ENCODE results near the gene SLC16A12. TPM values are rescaled to one million over a fixed set of nuclear protein-coding genes. Genes with fewer than 3 reads are reported as not detected.
"Not testable (repeated sequence)": the region's sequence is repeated elsewhere in the genome, so short reads cannot be mapped to it uniquely, and the experiment has no call there.

Gene SLC16A12
- total RNA-seq, 1 donor from 2014 or later = 0.75 TPM

DNA sequence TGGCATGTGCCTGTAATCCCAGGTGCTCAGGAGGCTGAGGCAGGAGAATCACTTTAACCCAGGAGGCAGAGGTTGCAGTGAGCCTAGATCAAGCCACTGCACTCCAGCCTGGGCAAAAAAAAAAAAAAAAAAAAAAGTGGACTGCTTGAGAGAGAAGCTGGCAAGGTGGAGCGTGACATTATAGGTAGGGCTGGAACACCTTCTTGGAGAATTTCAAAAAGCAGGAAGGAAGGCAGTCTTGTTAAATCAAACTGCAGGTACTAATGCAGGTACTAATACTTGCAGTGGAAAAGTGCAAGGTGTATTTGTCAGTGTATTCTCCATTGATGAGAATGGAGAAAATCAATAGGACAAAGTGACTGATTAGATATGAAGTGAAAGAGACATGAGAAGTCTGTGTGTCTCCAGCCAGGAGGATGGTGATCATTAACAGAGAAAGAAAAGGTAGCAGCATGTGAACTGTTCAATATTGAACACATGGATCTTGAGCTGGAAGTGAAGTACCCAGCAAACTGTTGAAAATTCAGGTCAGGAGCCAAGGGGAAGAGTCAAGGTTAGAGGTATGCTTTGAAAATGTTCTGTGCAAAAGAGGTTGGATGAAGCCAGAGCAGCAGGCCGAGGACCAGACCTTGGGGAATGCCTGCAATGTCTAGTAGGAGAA lies 12.6 kb upstream of the SLC16A12 start:
- TF ChIP-seq, protein P1, sequence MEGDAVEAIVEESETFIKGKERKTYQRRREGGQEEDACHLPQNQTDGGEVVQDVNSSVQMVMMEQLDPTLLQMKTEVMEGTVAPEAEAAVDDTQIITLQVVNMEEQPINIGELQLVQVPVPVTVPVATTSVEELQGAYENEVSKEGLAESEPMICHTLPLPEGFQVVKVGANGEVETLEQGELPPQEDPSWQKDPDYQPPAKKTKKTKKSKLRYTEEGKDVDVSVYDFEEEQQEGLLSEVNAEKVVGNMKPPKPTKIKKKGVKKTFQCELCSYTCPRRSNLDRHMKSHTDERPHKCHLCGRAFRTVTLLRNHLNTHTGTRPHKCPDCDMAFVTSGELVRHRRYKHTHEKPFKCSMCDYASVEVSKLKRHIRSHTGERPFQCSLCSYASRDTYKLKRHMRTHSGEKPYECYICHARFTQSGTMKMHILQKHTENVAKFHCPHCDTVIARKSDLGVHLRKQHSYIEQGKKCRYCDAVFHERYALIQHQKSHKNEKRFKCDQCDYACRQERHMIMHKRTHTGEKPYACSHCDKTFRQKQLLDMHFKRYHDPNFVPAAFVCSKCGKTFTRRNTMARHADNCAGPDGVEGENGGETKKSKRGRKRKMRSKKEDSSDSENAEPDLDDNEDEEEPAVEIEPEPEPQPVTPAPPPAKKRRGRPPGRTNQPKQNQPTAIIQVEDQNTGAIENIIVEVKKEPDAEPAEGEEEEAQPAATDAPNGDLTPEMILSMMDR (IDR thresholded peaks at IDR 0.05; ENCODE audit: insufficient read depth, low read length, poor library complexity, severe bottlenecking) = no peak
- H3K27me3 ChIP-seq (ENCODE audit: control insufficient read depth, insufficient read depth, low read length) = no peaks in the 10 kb centered on the region
- no peaks in the 10 kb centered on the region for H3K36me3 ChIP-seq (ENCODE audit: control insufficient read depth, insufficient read depth, low read length)
- no peak overlapping the region for H3K4me3 ChIP-seq (ENCODE audit: low read depth, low read length)
- DNase-seq (ENCODE audit: low read depth) = no peak

DNA sequence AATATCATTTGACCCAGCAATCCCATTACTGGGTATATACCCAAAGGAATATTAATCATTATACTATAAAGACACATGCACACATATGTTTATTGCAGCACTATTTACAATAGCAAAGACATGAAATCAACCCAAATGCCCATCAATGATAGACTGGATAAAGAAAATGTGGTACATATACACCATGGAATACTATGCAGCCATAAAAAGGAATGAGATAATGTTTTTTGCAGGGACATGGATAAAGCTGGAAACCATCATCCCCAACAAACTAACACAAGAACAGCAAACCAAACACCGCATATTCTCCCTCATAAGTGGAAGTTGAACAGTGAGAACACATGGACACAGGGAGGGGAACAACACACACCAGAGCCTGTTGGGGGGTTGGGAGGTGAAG lies 11.3 kb upstream of the SLC16A12 start:
- H3K27me3 ChIP-seq (ENCODE audit: control insufficient read depth, insufficient read depth, low read length); H3K4me3 ChIP-seq (ENCODE audit: low read depth, low read length); H3K36me3 ChIP-seq (ENCODE audit: control insufficient read depth, insufficient read depth, low read length); DNase-seq (ENCODE audit: low read depth): not testable (repeated sequence)

DNA sequence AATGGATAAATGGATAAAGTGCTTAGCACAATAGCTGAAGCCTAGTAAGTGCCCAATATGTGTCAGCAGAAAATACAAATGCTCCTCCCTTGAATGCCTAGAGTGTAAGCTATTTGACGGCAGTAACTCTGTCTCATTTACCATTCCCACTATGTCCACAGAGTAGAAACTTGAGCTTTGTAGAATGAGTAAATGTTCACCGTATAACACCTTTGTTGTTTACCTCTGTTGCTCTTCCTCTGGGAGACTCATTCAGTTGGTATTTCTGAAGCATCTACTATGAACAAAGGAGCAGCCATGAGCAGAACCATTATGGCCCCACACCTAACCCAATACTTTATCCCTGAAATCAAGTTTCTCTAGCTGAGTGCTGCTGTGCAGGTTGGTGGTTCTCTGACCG lies 8.4 kb upstream of the SLC16A12 start:
- DNase-seq (ENCODE audit: low read depth) = no peak
- TF ChIP-seq, protein P1 (IDR thresholded peaks at IDR 0.05; ENCODE audit: insufficient read depth, low read length, poor library complexity, severe bottlenecking) = no peak
- H3K27me3 ChIP-seq (ENCODE audit: control insufficient read depth, insufficient read depth, low read length) = no peaks in the 10 kb centered on the region

DNA sequence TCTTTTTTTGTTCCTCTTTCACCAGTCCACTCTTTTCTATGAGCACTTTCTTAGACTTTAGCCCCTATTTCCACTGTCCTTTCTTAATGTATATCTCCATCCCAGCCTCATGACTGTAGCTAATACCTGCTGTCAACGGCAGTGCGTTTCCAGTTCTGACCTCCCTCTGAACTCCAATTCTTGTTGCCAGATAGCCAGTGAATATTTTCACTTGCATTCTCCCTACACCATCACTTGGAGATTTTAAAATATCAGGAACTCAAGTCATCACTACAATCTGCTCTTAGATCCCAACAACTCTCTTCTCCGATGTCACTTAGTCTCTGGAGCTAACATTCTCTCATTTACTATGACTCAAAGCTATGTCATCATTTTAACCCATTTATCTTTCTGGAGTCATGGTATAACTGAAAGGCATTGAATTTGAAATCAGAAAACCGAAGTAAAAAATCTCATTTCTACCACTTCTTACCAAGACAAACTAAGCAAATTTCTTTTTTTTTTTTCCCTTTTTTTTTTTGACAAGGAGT lies 5.1 kb upstream of the SLC16A12 start:
- H3K4me3 ChIP-seq (ENCODE audit: low read depth, low read length) = no peak overlapping the region
- TF ChIP-seq, protein P1 (IDR thresholded peaks at IDR 0.05; ENCODE audit: insufficient read depth, low read length, poor library complexity, severe bottlenecking) = no peak
- no peak for DNase-seq (ENCODE audit: low read depth)

More for the DNA sequence above, 8.4 kb upstream of the SLC16A12 start:
- no peak overlapping the region for H3K4me3 ChIP-seq (ENCODE audit: low read depth, low read length)
- H3K36me3 ChIP-seq (ENCODE audit: control insufficient read depth, insufficient read depth, low read length) = no peaks in the 10 kb centered on the region

DNA sequence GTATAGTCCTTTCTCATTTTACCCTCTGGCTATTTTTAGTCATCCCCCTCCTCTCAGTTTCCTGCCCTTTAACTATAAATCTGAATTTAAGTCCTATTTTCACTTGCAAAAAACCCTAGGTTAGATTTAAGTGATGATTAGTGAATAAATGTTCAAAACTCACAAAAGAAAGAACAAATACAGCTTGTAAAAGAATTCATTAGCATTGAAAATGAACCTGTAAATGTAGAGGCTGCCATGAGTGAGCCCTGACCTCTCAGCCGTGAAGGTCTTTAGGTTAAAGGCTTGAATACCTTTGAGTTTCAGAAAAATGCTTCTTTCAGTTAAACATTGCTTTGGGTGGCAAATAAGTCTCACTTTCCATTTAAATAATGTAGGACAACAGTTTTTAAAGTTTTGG lies 2.0 kb upstream of the SLC16A12 start:
- TF ChIP-seq, protein P1 (IDR thresholded peaks at IDR 0.05; ENCODE audit: insufficient read depth, low read length, poor library complexity, severe bottlenecking) = no peak
- H3K27me3 ChIP-seq (ENCODE audit: control insufficient read depth, insufficient read depth, low read length) = peaks cover 7% of the 10 kb centered on the region
- no peak overlapping the region for H3K4me3 ChIP-seq (ENCODE audit: low read depth, low read length)
- DNase-seq (ENCODE audit: low read depth) = no peak
- no peaks in the 10 kb centered on the region for H3K36me3 ChIP-seq (ENCODE audit: control insufficient read depth, insufficient read depth, low read length)

More for the DNA sequence above, 5.1 kb upstream of the SLC16A12 start:
- peaks cover 4% of the 10 kb centered on the region for H3K27me3 ChIP-seq (ENCODE audit: control insufficient read depth, insufficient read depth, low read length)
- H3K36me3 ChIP-seq (ENCODE audit: control insufficient read depth, insufficient read depth, low read length) = no peaks in the 10 kb centered on the region

DNA sequence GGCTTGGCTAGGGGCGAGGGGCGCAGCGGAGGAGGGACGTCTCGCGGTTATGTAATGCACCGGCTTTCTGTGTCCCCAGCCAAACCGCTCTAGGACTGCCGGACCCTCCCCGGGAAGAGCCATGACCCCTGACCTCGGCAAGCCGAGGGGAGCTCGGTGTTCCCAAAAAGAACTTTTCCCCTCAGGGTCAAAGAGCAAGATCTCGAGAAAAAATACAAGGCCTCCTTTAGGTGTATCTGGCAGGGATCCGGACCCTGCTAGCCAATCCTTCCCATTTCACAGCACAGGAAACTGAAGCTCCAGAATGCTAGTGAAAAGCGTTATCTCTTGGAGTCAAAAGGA lies 590 bp upstream of the SLC16A12 start:
- TF ChIP-seq, protein P1 (IDR thresholded peaks at IDR 0.05; ENCODE audit: insufficient read depth, low read length, poor library complexity, severe bottlenecking) = no peak
- Histone ChIP-seq H3K4me3 (ENCODE audit: low read depth, low read length) (peak overlapping the region; percentile 54), H3K27me3 (ENCODE audit: control insufficient read depth, insufficient read depth, low read length) (peaks cover 7% of the 10 kb centered on the region)

More for the DNA sequence above, 590 bp upstream of the SLC16A12 start:
- H3K36me3 ChIP-seq (ENCODE audit: control insufficient read depth, insufficient read depth, low read length) = no peaks in the 10 kb centered on the region
- DNase-seq (ENCODE audit: low read depth) = no peak

Data from kidney epithelial cell (primary cell).